SK-N-SH (cell line): ENCODE measurements around the gene ANKFN1. TPM values are rescaled to one million over a fixed set of nuclear protein-coding genes. Genes with fewer than 3 reads are reported as not detected.

Experiments used
- CTCF ChIA-PET: fragments of 300-600, 350-600 bp; formaldehyde crosslinking; extraction: SDS; loops from one replicate; lab custom pipeline; 2021; lab: Yijun Ruan, JAX
- POLR2A ChIA-PET: fragments of 350-600 bp; sonication (Branson Sonifier 250); formaldehyde crosslinking; extraction: SDS; loops from one replicate; lab custom pipeline; 2020; ENCODE audit warnings: antibody characterized with exemption, inconsistent platforms; lab: Yijun Ruan, JAX
- DNase-seq: peaks from one replicate; pipeline ENCODE4 v3.0.0; 2012
- H2AFZ ChIP-seq: fragments of 200-600 bp; sonication (generic); 2 replicates; pipeline ENCODE4 v1.8.1; 2016; ENCODE audit warnings: antibody characterized with exemption, mild to moderate bottlenecking, low read depth
- H3F3A ChIP-seq: fragments of 200-600 bp; sonication (generic); replicated peaks from 2 replicates; pipeline ENCODE3; 2016; ENCODE audit warnings: antibody characterized with exemption, mild to moderate bottlenecking; ENCODE audit not compliant: insufficient read depth
- H3K27ac ChIP-seq, 2 experiments: fragments of 200-500 bp in 1 of 2; fragments of 200-600 bp in 1 of 2; sonication (Bioruptor generic) in 1 of 2; sonication (generic), shearing (Covaris generic) in 1 of 2; 2 replicates each; pipeline versions ENCODE4 v1.5.1 to v1.6.1; 2014 to 2016; ENCODE audit warnings: low read depth in 2 of 2, inconsistent platforms in 1 of 2, low read length in 1 of 2, mild to moderate bottlenecking in 1 of 2, mixed read lengths in 1 of 2
- H3K27me3 ChIP-seq: fragments of 200-600 bp; sonication (generic), shearing (Covaris generic); 2 replicates; pipeline ENCODE4 v1.6.1; 2016; ENCODE audit warnings: mixed run types; ENCODE audit not compliant: insufficient read depth
- H3K36me3 ChIP-seq, 2 experiments: fragments of 200-500 bp in 1 of 2; fragments of 200-600 bp in 1 of 2; sonication (Bioruptor generic) in 1 of 2; sonication (generic) in 1 of 2; replicated peaks in 1 of 2; 2 replicates each; pipeline versions ENCODE3 to v1.5.1; 2014 to 2016; ENCODE audit warnings: low read length in 1 of 2, mild to moderate bottlenecking in 1 of 2; ENCODE audit not compliant: insufficient read depth in 2 of 2, control insufficient read depth in 1 of 2
- H3K4me1 ChIP-seq, 2 experiments: fragments of 200-500 bp in 1 of 2; fragments of 200-600 bp in 1 of 2; sonication (Bioruptor generic) in 1 of 2; sonication (generic), shearing (Covaris generic) in 1 of 2; 2 replicates each; pipeline versions ENCODE4 v1.5.1 to v1.6.1; 2014 to 2016; ENCODE audit warnings: low read depth in 1 of 2, low read length in 1 of 2, mixed run types in 1 of 2; ENCODE audit not compliant: insufficient read depth in 2 of 2, control insufficient read depth in 1 of 2
- H3K4me2 ChIP-seq: fragments of 200-600 bp; sonication (generic), shearing (Covaris generic); 2 replicates; pipeline ENCODE4 v1.6.1; 2017; ENCODE audit warnings: mixed run types
- H3K4me3 ChIP-seq, 2 experiments: fragments of 200-500 bp in 1 of 2; fragments of 200-600 bp in 1 of 2; sonication (Bioruptor generic) in 1 of 2; sonication (generic), shearing (Covaris generic) in 1 of 2; 2 replicates each; pipeline versions ENCODE4 v1.5.1 to v1.8.1; 2014 to 2016; ENCODE audit warnings: low read depth in 2 of 2, inconsistent platforms in 1 of 2, low read length in 1 of 2, mild to moderate bottlenecking in 1 of 2, mixed read lengths in 1 of 2, moderate library complexity in 1 of 2
- H3K79me2 ChIP-seq: fragments of 200-600 bp; sonication (generic); 2 replicates; pipeline ENCODE4 v1.8.1; 2017; ENCODE audit warnings: mild to moderate bottlenecking; ENCODE audit not compliant: insufficient read depth
- H3K9ac ChIP-seq: fragments of 200-600 bp; sonication (generic); 2 replicates; pipeline ENCODE4 v1.6.1; 2017; ENCODE audit warnings: mixed run types
- H3K9me2 ChIP-seq: fragments of 200-600 bp; sonication (generic); 2 replicates; pipeline ENCODE4 v1.6.1; 2017; ENCODE audit warnings: mixed run types
- H3K9me3 ChIP-seq: fragments of 200-600 bp; sonication (generic); 2 replicates; pipeline ENCODE4 v1.6.1; 2017; ENCODE audit warnings: mixed run types, mild to moderate bottlenecking, moderate library complexity
- H4K20me1 ChIP-seq: fragments of 200-600 bp; sonication (generic); 2 replicates; pipeline ENCODE4 v1.6.1; 2017; ENCODE audit warnings: mild to moderate bottlenecking, mixed run types; ENCODE audit not compliant: insufficient read depth
- EP300 ChIP-seq, 2 experiments: IDR thresholded peaks; 2 replicates each; pipeline versions ENCODE4 v1.4.0 to v1.6.1; 2012; ENCODE audit warnings: borderline replicate concordance in 1 of 2, low read depth in 1 of 2, low read length in 1 of 2
- GATA2 ChIP-seq: sonication (generic); formaldehyde crosslinking; IDR thresholded peaks from 2 replicates; pipeline ENCODE4 v1.5.0; 2020; ENCODE audit warnings: mild to moderate bottlenecking, missing genetic modification reagents
- MEF2A ChIP-seq: IDR thresholded peaks from 2 replicates; pipeline ENCODE4 v1.4.0; 2012; ENCODE audit warnings: low read depth, borderline replicate concordance
- MXI1 ChIP-seq: IDR thresholded peaks from 2 replicates; pipeline ENCODE4 v1.6.1; 2012; ENCODE audit warnings: mild to moderate bottlenecking, low read depth, low read length, improper control_type of control experiment
- NFIC ChIP-seq: IDR thresholded peaks from 2 replicates; pipeline ENCODE4 v1.4.0; 2012; ENCODE audit warnings: borderline replicate concordance
- NRF1 ChIP-seq: IDR thresholded peaks from 2 replicates; pipeline ENCODE4 v1.6.1; 2012; ENCODE audit warnings: low read depth, mild to moderate bottlenecking, low read length
- RAD21 ChIP-seq: IDR thresholded peaks from 2 replicates; pipeline ENCODE4 v1.6.1; 2012; ENCODE audit warnings: mild to moderate bottlenecking, low read length
- RCOR1 ChIP-seq: fragments of 150-350 bp; IDR thresholded peaks from 2 replicates; pipeline ENCODE4 v1.6.1; 2017; ENCODE audit warnings: antibody characterized with exemption, low read length
- RFX5 ChIP-seq: IDR thresholded peaks from 2 replicates; pipeline ENCODE4 v1.6.1; 2012; ENCODE audit warnings: mild to moderate bottlenecking, improper control_type of control experiment, low read length
- RXRA ChIP-seq: IDR thresholded peaks from 2 replicates; pipeline ENCODE4 v1.4.0; 2012; ENCODE audit warnings: low read depth, mild to moderate bottlenecking, borderline replicate concordance
- SIN3A ChIP-seq: IDR thresholded peaks from 2 replicates; pipeline ENCODE4 v1.6.1; 2012; ENCODE audit warnings: low read depth, mild to moderate bottlenecking, low read length, moderate library complexity, borderline replicate concordance
- TCF12 ChIP-seq: IDR thresholded peaks from 2 replicates; pipeline ENCODE4 v1.4.0; 2012
- TEAD4 ChIP-seq: IDR thresholded peaks from 2 replicates; pipeline ENCODE4 v1.4.0; 2012; ENCODE audit warnings: mild to moderate bottlenecking, borderline replicate concordance; ENCODE audit not compliant: insufficient read depth
- whole genome bisulfite sequencing: methylation state at CpG from one replicate; pipeline ENCODE4 v1.1.6; 2017; ENCODE audit warnings: low lambda C conversion rate; 5-methylcytosine and 5-hydroxymethylcytosine counted together
- polyA plus RNA-seq, 3 experiments: library from polyadenylated mRNA; depleted of rRNA; stranded (reverse); fragments of >200 nt; gene quantifications; 2 replicates each; pipeline ENCODE4 v1.2.3, GENCODE V29; 2012
- TF ChIP-seq, protein P1 (sequence below): IDR thresholded peaks from 2 replicates; pipeline ENCODE4 v1.4.0; 2012; ENCODE audit warnings: low read depth
- TF ChIP-seq, protein P2 (sequence below): IDR thresholded peaks from 2 replicates; pipeline ENCODE4 v1.6.1; 2012; ENCODE audit warnings: mild to moderate bottlenecking, low read depth, low read length, moderate library complexity
- TF ChIP-seq, protein P3 (sequence below): fragments of 150-350 bp; IDR thresholded peaks from 2 replicates; pipeline ENCODE4 v1.6.1; 2017; ENCODE audit warnings: antibody characterized with exemption, low read length, low read depth, borderline replicate concordance
- TF ChIP-seq, protein P4 (sequence below): fragments of 150-350 bp; IDR thresholded peaks from 2 replicates; pipeline ENCODE4 v1.6.1; 2016; ENCODE audit warnings: mild to moderate bottlenecking, low read depth, low read length
- TF ChIP-seq, protein P5 (sequence below): IDR thresholded peaks from 2 replicates; pipeline ENCODE4 v1.4.0; 2012; ENCODE audit warnings: low read depth, borderline replicate concordance

The ANKFN1 gene
- polyA plus RNA-seq, 1 of the 3 experiments (the other 2 are of a cell fraction) = 0.07 TPM

DNA sequence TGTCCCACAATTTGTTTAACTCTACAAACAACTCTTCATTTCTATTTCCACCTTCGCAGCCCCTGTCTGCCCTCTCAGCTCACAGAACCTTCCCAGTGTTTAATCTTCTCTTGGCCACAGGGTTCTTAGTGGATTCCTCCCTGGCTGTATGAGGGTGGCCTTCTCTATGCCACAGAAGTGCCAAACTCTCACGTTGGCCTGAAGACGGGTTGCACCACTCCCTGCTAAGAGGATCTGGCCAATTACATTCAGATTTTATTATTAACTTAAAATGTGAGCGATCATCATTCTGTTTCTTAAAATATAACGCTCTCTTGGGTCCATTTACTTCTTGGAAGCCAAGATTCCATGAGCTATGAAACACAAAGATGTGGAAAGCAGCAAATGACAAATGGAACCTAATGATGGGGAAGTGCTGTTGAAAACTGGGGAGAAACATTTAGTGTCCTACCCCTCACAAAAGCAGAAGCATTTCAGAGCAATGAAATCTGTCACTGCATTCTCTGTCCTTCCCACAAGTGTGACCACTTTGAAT lies 348.9 kb downstream of the ANKFN1 start:
- Histone ChIP-seq H3K27ac (no peak overlapping the region), H3K79me2 (no peaks in the 10 kb centered on the region), H3K4me1 (no peaks in the 10 kb centered on the region), H3F3A (no peaks in the 10 kb centered on the region), H2AFZ (no peak overlapping the region), H3K9me2 (no peaks in the 10 kb centered on the region), H3K4me3 (no peak overlapping the region), H3K4me2 (no peak overlapping the region), H3K9me3 (no peaks in the 10 kb centered on the region), H4K20me1 (no peaks in the 10 kb centered on the region), H3K27me3 (no peaks in the 10 kb centered on the region; the same call in 1 of the 2 replicates), H3K9ac (no peak overlapping the region), H3K36me3 (no peaks in the 10 kb centered on the region)
- no peak for DNase-seq
- ChIA-PET CTCF (interaction anchor here (0.7 to 2.1 kb wide), 2 partner anchors 13 to 213 kb away, joined by 4 to 5 read pairs; no protein-coding TSS in a partner anchor), POLR2A (no interaction called here)
- TF ChIP-seq RXRA = no peak
- no peak for TF ChIP-seq GATA2 (CRISPR knock-in tag)
- TF ChIP-seq, protein P1, sequence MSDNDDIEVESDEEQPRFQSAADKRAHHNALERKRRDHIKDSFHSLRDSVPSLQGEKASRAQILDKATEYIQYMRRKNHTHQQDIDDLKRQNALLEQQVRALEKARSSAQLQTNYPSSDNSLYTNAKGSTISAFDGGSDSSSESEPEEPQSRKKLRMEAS = no peak
- TF ChIP-seq MEF2A = no peak
- TF ChIP-seq EP300 (IDR thresholded peaks at IDR 0.05; ENCODE audit: borderline replicate concordance in 1 of 2, low read depth in 1 of 2, low read length in 1 of 2) = no peak
- TF ChIP-seq RFX5 = no peak
- no peak for TF ChIP-seq TCF12
- TF ChIP-seq SIN3A = no peak
- no peak for TF ChIP-seq NFIC
- 3% methylated on average over 5 of the region's 5 CpGs for WGBS

DNA sequence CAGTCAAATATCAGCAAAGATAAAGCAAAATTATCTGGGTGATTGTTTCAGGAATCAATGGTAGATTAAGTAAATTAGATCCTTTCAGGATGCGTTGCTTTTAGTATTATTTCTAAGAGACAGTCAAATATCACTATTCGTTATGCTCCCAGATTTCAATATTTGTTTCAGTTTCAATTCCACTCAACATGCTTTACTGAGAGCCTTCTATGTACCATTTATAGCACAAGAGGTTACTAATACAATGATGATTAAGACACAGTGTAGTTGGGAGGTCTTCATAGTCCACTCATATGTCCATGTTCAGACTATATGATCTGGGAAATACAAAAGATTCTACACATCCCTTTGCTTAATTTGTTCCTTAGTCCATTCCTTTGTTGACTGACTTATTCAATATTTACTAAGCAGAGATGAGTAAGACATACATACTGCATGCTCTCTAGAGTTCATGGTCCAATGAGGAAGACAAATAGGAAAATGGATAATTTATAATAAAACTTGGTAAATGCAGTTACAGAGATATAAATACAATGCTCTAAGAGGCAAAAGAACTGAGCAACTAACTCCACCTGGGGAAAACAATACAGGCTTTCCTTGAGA lies 352.0 kb downstream of the ANKFN1 start:
- Histone ChIP-seq H3K36me3 (no peaks in the 10 kb centered on the region), H3K27ac (no peak overlapping the region), H3K4me1 (no peaks in the 10 kb centered on the region), H2AFZ (no peak overlapping the region), H3K4me3 (no peak overlapping the region), H3K79me2 (no peaks in the 10 kb centered on the region), H3K27me3 (no peaks in the 10 kb centered on the region; the same call in 1 of the 2 replicates), H3K9me2 (no peaks in the 10 kb centered on the region), H3K4me2 (no peak overlapping the region), H3F3A (no peaks in the 10 kb centered on the region), H3K9ac (no peak overlapping the region), H4K20me1 (no peaks in the 10 kb centered on the region), H3K9me3 (no peaks in the 10 kb centered on the region)
- no peak for DNase-seq
- ChIA-PET POLR2A (no interaction called here), CTCF (no interaction called here)
- 11% methylated on average over 2 of the region's 2 CpGs for WGBS
- no peak for TF ChIP-seq NFIC
- TF ChIP-seq RCOR1 = no peak
- no peak for TF ChIP-seq TEAD4
- TF ChIP-seq, protein P2, sequence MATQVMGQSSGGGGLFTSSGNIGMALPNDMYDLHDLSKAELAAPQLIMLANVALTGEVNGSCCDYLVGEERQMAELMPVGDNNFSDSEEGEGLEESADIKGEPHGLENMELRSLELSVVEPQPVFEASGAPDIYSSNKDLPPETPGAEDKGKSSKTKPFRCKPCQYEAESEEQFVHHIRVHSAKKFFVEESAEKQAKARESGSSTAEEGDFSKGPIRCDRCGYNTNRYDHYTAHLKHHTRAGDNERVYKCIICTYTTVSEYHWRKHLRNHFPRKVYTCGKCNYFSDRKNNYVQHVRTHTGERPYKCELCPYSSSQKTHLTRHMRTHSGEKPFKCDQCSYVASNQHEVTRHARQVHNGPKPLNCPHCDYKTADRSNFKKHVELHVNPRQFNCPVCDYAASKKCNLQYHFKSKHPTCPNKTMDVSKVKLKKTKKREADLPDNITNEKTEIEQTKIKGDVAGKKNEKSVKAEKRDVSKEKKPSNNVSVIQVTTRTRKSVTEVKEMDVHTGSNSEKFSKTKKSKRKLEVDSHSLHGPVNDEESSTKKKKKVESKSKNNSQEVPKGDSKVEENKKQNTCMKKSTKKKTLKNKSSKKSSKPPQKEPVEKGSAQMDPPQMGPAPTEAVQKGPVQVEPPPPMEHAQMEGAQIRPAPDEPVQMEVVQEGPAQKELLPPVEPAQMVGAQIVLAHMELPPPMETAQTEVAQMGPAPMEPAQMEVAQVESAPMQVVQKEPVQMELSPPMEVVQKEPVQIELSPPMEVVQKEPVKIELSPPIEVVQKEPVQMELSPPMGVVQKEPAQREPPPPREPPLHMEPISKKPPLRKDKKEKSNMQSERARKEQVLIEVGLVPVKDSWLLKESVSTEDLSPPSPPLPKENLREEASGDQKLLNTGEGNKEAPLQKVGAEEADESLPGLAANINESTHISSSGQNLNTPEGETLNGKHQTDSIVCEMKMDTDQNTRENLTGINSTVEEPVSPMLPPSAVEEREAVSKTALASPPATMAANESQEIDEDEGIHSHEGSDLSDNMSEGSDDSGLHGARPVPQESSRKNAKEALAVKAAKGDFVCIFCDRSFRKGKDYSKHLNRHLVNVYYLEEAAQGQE = no peak
- no peak for TF ChIP-seq TCF12
- TF ChIP-seq GATA2 (CRISPR knock-in tag) = no peak
- TF ChIP-seq MXI1 = no peak
- TF ChIP-seq, protein P3, sequence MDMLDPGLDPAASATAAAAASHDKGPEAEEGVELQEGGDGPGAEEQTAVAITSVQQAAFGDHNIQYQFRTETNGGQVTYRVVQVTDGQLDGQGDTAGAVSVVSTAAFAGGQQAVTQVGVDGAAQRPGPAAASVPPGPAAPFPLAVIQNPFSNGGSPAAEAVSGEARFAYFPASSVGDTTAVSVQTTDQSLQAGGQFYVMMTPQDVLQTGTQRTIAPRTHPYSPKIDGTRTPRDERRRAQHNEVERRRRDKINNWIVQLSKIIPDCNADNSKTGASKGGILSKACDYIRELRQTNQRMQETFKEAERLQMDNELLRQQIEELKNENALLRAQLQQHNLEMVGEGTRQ = no peak
- TF ChIP-seq, protein P4, sequence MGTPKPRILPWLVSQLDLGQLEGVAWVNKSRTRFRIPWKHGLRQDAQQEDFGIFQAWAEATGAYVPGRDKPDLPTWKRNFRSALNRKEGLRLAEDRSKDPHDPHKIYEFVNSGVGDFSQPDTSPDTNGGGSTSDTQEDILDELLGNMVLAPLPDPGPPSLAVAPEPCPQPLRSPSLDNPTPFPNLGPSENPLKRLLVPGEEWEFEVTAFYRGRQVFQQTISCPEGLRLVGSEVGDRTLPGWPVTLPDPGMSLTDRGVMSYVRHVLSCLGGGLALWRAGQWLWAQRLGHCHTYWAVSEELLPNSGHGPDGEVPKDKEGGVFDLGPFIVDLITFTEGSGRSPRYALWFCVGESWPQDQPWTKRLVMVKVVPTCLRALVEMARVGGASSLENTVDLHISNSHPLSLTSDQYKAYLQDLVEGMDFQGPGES = no peak
- no peak for TF ChIP-seq NRF1
- TF ChIP-seq, protein P5, sequence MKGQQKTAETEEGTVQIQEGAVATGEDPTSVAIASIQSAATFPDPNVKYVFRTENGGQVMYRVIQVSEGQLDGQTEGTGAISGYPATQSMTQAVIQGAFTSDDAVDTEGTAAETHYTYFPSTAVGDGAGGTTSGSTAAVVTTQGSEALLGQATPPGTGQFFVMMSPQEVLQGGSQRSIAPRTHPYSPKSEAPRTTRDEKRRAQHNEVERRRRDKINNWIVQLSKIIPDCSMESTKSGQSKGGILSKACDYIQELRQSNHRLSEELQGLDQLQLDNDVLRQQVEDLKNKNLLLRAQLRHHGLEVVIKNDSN = no peak
- no peak for TF ChIP-seq MEF2A
- no peak for TF ChIP-seq RAD21
